HuH-7 (cell line): Measurements from ENCODE around the gene PHF21B.

Experiments
- DNase-seq: peaks from one replicate; pipeline ENCODE4 v3.0.0; 2011; ENCODE audit warnings: low spot score

PHF21B gene

GRCh38 chr22:44990328-44990727, 19.5 kb downstream of the PHF21B start:
- DNase-seq, result no peak

- peak; percentile 34 for DNase-seq
These were observed 21.1 kb downstream of the PHF21B start for GRCh38 chr22:44988671-44989070.

GRCh38 chr22:44986926-44987325, 22.9 kb downstream of the PHF21B start:
- no peak for DNase-seq

- DNase-seq, result no peak
These were observed 23.8 kb downstream of the PHF21B start for GRCh38 chr22:44985906-44986527.

GRCh38 chr22:44983878-44984482, 25.8 kb downstream of the PHF21B start:
- DNase-seq, result no peak

- DNase-seq, result no peak
These were observed 27.4 kb downstream of the PHF21B start for GRCh38 chr22:44982445-44982844.

- DNase-seq, result no peak
These were observed 27.9 kb downstream of the PHF21B start for GRCh38 chr22:44981857-44982256.

- no peak for DNase-seq
These were observed 30.7 kb downstream of the PHF21B start for GRCh38 chr22:44979154-44979553.

- peak; percentile 91 for DNase-seq
These were observed 34.2 kb downstream of the PHF21B start for GRCh38 chr22:44975427-44976262.

GRCh38 chr22:44974454-44974853, 35.4 kb downstream of the PHF21B start:
- DNase-seq, result no peak

GRCh38 chr22:44973829-44974228, 36.0 kb downstream of the PHF21B start:
- DNase-seq, result no peak

GRCh38 chr22:44972363-44973083, 37.3 kb downstream of the PHF21B start:
- no peak for DNase-seq

GRCh38 chr22:44971651-44972362, 38.0 kb downstream of the PHF21B start:
- no peak for DNase-seq

GRCh38 chr22:44970291-44970690, 39.5 kb downstream of the PHF21B start:
- DNase-seq, result no peak

- DNase-seq, result no peak
These were observed 40.0 kb downstream of the PHF21B start for GRCh38 chr22:44969817-44970216.

- DNase-seq, result peak; percentile 25
These were observed 41.1 kb downstream of the PHF21B start for GRCh38 chr22:44968736-44969135.

- DNase-seq, result no peak
These were observed 44.6 kb downstream of the PHF21B start for GRCh38 chr22:44965171-44965570.

GRCh38 chr22:44964722-44965078, 45.1 kb downstream of the PHF21B start:
- no peak for DNase-seq

GRCh38 chr22:44963832-44964721, 45.7 kb downstream of the PHF21B start:
- DNase-seq, result no peak

GRCh38 chr22:44962741-44963454, 46.9 kb downstream of the PHF21B start:
- DNase-seq, result no peak
